ENCODE results near the gene TAGLN.

DNA sequence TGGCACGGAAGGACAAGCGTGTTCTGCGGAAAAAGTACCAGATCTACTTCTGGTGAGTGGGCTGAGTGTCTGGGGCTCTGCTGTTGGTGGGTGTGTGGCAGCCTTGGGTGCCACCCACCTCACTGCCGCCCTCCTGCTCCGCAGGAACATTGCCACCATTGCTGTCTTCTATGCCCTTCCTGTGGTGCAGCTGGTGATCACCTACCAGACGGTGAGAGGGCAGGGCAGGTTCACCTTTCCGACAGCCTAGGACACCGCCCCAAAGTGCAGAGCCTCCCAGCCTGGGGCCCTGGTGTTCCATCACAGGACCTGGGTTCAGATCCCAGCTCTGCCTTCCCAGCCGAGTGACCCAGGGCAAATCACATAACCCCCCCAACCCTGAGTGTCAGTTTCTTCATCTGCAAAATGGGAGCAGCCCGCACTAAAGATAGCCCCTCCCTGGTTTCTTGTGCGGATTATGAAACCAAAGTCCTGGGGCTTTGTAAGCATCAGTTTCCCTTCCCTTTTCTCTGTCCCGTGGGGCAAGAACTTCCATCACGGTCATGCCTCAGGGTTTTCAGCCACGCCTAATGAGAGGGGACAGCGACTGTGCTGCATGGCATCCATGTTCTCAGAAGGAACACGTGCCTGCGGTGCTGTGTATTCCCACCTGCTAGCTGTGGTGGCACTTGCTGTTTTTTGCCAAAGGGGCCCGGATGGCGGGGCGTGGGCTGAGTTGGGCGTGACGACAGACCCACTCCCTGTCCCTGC lies 9.8 kb upstream of the TAGLN start:
- no peak for TF ChIP-seq EZH2 (IDR thresholded peaks at IDR 0.05; ENCODE audit: borderline replicate concordance, low read depth, low read length, severe bottlenecking)
- TF ChIP-seq, protein P1, sequence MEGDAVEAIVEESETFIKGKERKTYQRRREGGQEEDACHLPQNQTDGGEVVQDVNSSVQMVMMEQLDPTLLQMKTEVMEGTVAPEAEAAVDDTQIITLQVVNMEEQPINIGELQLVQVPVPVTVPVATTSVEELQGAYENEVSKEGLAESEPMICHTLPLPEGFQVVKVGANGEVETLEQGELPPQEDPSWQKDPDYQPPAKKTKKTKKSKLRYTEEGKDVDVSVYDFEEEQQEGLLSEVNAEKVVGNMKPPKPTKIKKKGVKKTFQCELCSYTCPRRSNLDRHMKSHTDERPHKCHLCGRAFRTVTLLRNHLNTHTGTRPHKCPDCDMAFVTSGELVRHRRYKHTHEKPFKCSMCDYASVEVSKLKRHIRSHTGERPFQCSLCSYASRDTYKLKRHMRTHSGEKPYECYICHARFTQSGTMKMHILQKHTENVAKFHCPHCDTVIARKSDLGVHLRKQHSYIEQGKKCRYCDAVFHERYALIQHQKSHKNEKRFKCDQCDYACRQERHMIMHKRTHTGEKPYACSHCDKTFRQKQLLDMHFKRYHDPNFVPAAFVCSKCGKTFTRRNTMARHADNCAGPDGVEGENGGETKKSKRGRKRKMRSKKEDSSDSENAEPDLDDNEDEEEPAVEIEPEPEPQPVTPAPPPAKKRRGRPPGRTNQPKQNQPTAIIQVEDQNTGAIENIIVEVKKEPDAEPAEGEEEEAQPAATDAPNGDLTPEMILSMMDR (IDR thresholded peaks at IDR 0.05; ENCODE audit: borderline replicate concordance, extremely low read depth, low read length, poor library complexity, severe bottlenecking): no peak
